ENCODE measurements around the gene ASTN1. TPM values are rescaled to one million over a fixed set of nuclear protein-coding genes. Genes with fewer than 3 reads are reported as not detected.

The ASTN1 gene
- total RNA-seq, 1 experiment from 2014 or later: not detected

- Histone ChIP-seq H3K4me2 (no peak overlapping the region), H3K36me3 (ENCODE audit: low read depth) (no peaks in the 10 kb centered on the region), H3K27ac (no peak overlapping the region), H2AFZ (no peak overlapping the region), H3K4me1 (replicated peaks; ENCODE audit: insufficient read depth) (no peaks in the 10 kb centered on the region), H3K27me3 (ENCODE audit: insufficient read depth, low read depth) (peaks cover 20% of the 10 kb centered on the region), H3K9me3 (ENCODE audit: insufficient read depth, low read depth) (no peaks in the 10 kb centered on the region), H3K4me3 (no peak overlapping the region), H3K9me2 (ENCODE audit: insufficient read depth) (no peaks in the 10 kb centered on the region), H4K20me1 (ENCODE audit: insufficient read depth) (no peaks in the 10 kb centered on the region), H3F3A (ENCODE audit: insufficient read depth, low read depth) (no peaks in the 10 kb centered on the region), H3K79me2 (ENCODE audit: low read depth) (no peaks in the 10 kb centered on the region)
- ChIA-PET CTCF (no interaction called here), POLR2A (ENCODE audit: unreplicated experiment) (no interaction called here)
- TF ChIP-seq EZH2 (IDR thresholded peaks at IDR 0.05; ENCODE audit: low read depth): no peak
- no peak for TF ChIP-seq CTCF (conservative IDR thresholded peaks at IDR 0.05)
- intact Hi-C loops (cut with micrococcal nuclease; ENCODE audit: unreplicated experiment): no loop called here
- no TSS peak for BruUV-seq (replicated peaks)
- no peak for DNase-seq
Observed at GRCh38 chr1:177069490-177069889, 95.0 kb downstream of the ASTN1 start.

GRCh38 chr1:177067752-177068410 lies 96.6 kb downstream of the ASTN1 start:
- H3K27me3 ChIP-seq (ENCODE audit: insufficient read depth, low read depth): peaks cover 20% of the 10 kb centered on the region
- no peak for DNase-seq
- POLR2A ChIA-PET (ENCODE audit: unreplicated experiment): no interaction called here
- intact Hi-C loops (cut with micrococcal nuclease; ENCODE audit: unreplicated experiment): no loop called here
- no peaks in the 10 kb centered on the region for H3K9me2 ChIP-seq (ENCODE audit: insufficient read depth)
- no TSS peak for BruUV-seq (replicated peaks)
- no peaks in the 10 kb centered on the region for H3K9me3 ChIP-seq (ENCODE audit: insufficient read depth, low read depth)
- no peaks in the 10 kb centered on the region for H4K20me1 ChIP-seq (ENCODE audit: insufficient read depth)
- H3F3A ChIP-seq (ENCODE audit: insufficient read depth, low read depth): no peaks in the 10 kb centered on the region
- H3K4me3 ChIP-seq: no peak overlapping the region
- H3K4me1 ChIP-seq (replicated peaks; ENCODE audit: insufficient read depth): no peaks in the 10 kb centered on the region
- no peaks in the 10 kb centered on the region for H3K79me2 ChIP-seq (ENCODE audit: low read depth)
- H3K4me2 ChIP-seq: no peak overlapping the region
- TF ChIP-seq EZH2 (IDR thresholded peaks at IDR 0.05; ENCODE audit: low read depth) (no peak), CTCF (conservative IDR thresholded peaks at IDR 0.05) (no peak)
- H3K36me3 ChIP-seq (ENCODE audit: low read depth): no peaks in the 10 kb centered on the region
- no peak overlapping the region for H3K27ac ChIP-seq
- CTCF ChIA-PET: no interaction called here
- H2AFZ ChIP-seq: no peak overlapping the region

- ChIA-PET CTCF (no interaction called here), POLR2A (ENCODE audit: unreplicated experiment) (no interaction called here)
- H3K4me2 ChIP-seq: no peak overlapping the region
- intact Hi-C loops (cut with micrococcal nuclease; ENCODE audit: unreplicated experiment): no loop called here
- H2AFZ ChIP-seq: no peak overlapping the region
- no peaks in the 10 kb centered on the region for H3K36me3 ChIP-seq (ENCODE audit: low read depth)
- DNase-seq: no peak
- no peak for TF ChIP-seq CTCF (conservative IDR thresholded peaks at IDR 0.05)
- TF ChIP-seq EZH2 (IDR thresholded peaks at IDR 0.05; ENCODE audit: low read depth): no peak
- BruUV-seq (replicated peaks): no TSS peak
- H3K4me1 ChIP-seq (replicated peaks; ENCODE audit: insufficient read depth): no peaks in the 10 kb centered on the region
- no peak overlapping the region for H3K27ac ChIP-seq
- no peaks in the 10 kb centered on the region for H3K9me2 ChIP-seq (ENCODE audit: insufficient read depth)
- H3K27me3 ChIP-seq (ENCODE audit: insufficient read depth, low read depth): peaks cover 20% of the 10 kb centered on the region
- H3K4me3 ChIP-seq: no peak overlapping the region
- no peaks in the 10 kb centered on the region for H3K79me2 ChIP-seq (ENCODE audit: low read depth)
- no peaks in the 10 kb centered on the region for H3F3A ChIP-seq (ENCODE audit: insufficient read depth, low read depth)
- H3K9me3 ChIP-seq (ENCODE audit: insufficient read depth, low read depth): no peaks in the 10 kb centered on the region
- no peaks in the 10 kb centered on the region for H4K20me1 ChIP-seq (ENCODE audit: insufficient read depth)
Observed at GRCh38 chr1:177065430-177065829, 99.1 kb downstream of the ASTN1 start.
